ENCODE data around the gene RHAG. TPM values are rescaled to one million over a fixed set of nuclear protein-coding genes. Genes with fewer than 3 reads are reported as not detected.

Gene RHAG
- total and polyA plus RNA-seq, 2 of the 8 experiments (the other 6 are each of a cell fraction or from before 2014, with no cell fraction given), result not detected

- FAIRE-seq, result no peak
These were observed 3.1 kb downstream of the RHAG start for GRCh38 chr6:49633541-49633940.

More at GRCh38 chr6:49633541-49633940, 3.1 kb downstream of the RHAG start:
- Histone ChIP-seq H4K91ac (replicated peaks; ENCODE audit: insufficient read length, low read length) (no peak overlapping the region), H2AK5ac (ENCODE audit: low read depth, low read length) (no peak overlapping the region), H2BK120ac (replicated peaks; ENCODE audit: low read depth, low read length) (no peak overlapping the region), H3K18ac (ENCODE audit: extremely low read depth, low read length) (no peak overlapping the region), H4K8ac (ENCODE audit: extremely low read depth, insufficient read depth, low read length) (no peak overlapping the region), H2BK20ac (ENCODE audit: low read length) (no peak overlapping the region), H3K4me1 (replicated peaks in 1 of 4; ENCODE audit: control insufficient read depth in 3 of 4, insufficient read depth in 4 of 4, low read length in 3 of 4) (peaks cover 0 to 2% (median 0%) of the 10 kb centered on the region in 4 experiments; a peak in 1 of 7 replicates), H3K14ac (ENCODE audit: insufficient read length) (no peak overlapping the region), H3K79me2 (ENCODE audit: control insufficient read depth in 1 of 2, insufficient read depth in 2 of 2, low read length in 2 of 2) (no peaks in the 10 kb centered on the region), H3K23ac (ENCODE audit: insufficient read length) (no peak overlapping the region), H3K36me3 (ENCODE audit: control insufficient read depth in 2 of 4, insufficient read depth in 4 of 4, low read length in 3 of 4) (no peaks in the 10 kb centered on the region), H3K27me3 (replicated peaks in 1 of 4; ENCODE audit: control insufficient read depth in 3 of 4, extremely low read depth in 1 of 4, insufficient read depth in 3 of 4, low read length in 3 of 4) (no peaks in the 10 kb centered on the region), H3K27ac (ENCODE audit: low read depth, low read length) (no peak overlapping the region), H4K5ac (ENCODE audit: insufficient read length, low read depth, low read length) (no peak overlapping the region), H3K4me3 (ENCODE audit: extremely low read depth in 1 of 4, insufficient read depth in 2 of 4, low read depth in 3 of 4, low read length in 4 of 4) (no peak overlapping the region), H3K56ac (replicated peaks; ENCODE audit: insufficient read length, low read depth, low read length) (no peak overlapping the region), H2AFZ (ENCODE audit: low read length) (no peak overlapping the region), H2BK12ac (ENCODE audit: low read depth, low read length) (no peak overlapping the region), H4K20me1 (replicated peaks in 1 of 2; ENCODE audit: control insufficient read depth in 1 of 2, insufficient read depth in 2 of 2, low read length in 2 of 2) (no peaks in the 10 kb centered on the region), H3K9ac (replicated peaks in 1 of 4; ENCODE audit: extremely low read depth in 1 of 4, low read depth in 3 of 4, low read length in 3 of 4) (no peak overlapping the region), H2BK5ac (ENCODE audit: low read depth, low read length) (no peak overlapping the region), H3K4ac (replicated peaks; ENCODE audit: insufficient read length, low read depth, low read length) (no peak overlapping the region), H3K79me1 (ENCODE audit: low read depth, low read length) (no peaks in the 10 kb centered on the region), H3K9me3 (ENCODE audit: insufficient read depth in 2 of 2, low read depth in 1 of 2, low read length in 1 of 2) (no peaks in the 10 kb centered on the region), H3K4me2 (ENCODE audit: insufficient read depth in 1 of 2, low read depth in 2 of 2, low read length in 2 of 2) (no peak overlapping the region), H2BK15ac (ENCODE audit: low read length) (no peak overlapping the region), H3K23me2 (ENCODE audit: low read depth, low read length) (no peaks in the 10 kb centered on the region)
- no peak for DNase-seq (ENCODE audit: low read depth in 1 of 2, low spot score in 2 of 2)
- ChIA-PET CTCF (ENCODE audit: partially characterized antibody) (no interaction called here), POLR2A (ENCODE audit: partially characterized antibody) (no interaction called here)
- 88% methylated on average over 2 of the region's 2 CpGs; no CpG with 5 or more reads in 1 of the 2 experiments for WGBS, 2 experiments (ENCODE audit: extremely low coverage in 1 of 2, insufficient coverage in 1 of 2, insufficient read length in 1 of 2, insufficient replicate concordance in 2 of 2, low coverage in 1 of 2, low lambda C conversion rate in 2 of 2, missing lambda C conversion rate in 1 of 2)
- TF ChIP-seq CBX8 (IDR thresholded peaks at IDR 0.05; ENCODE audit: borderline replicate concordance, low read depth, low read length) (no peak), MAX (IDR thresholded peaks at IDR 0.05) (no peak), ZNF274 (IDR thresholded peaks at IDR 0.05; ENCODE audit: borderline replicate concordance, extremely low read depth, low read length) (no peak)
